ENCODE data around the gene PCDH10. TPM values are rescaled to one million over a fixed set of nuclear protein-coding genes. Genes with fewer than 3 reads are reported as not detected.

PCDH10 gene
- total RNA-seq, 1 experiment from 2014 or later, result not detected

GRCh38 chr4:133160853-133161252, 11.8 kb downstream of the PCDH10 start:
- CTCF ChIA-PET, result no interaction called here
- no TSS peak for BruUV-seq (replicated peaks)
- no peaks in the 10 kb centered on the region for H3K27me3 Mint-ChIP-seq (ENCODE audit: unreplicated experiment)
- no peaks in the 10 kb centered on the region for H3K36me3 Mint-ChIP-seq (ENCODE audit: insufficient read depth, unreplicated experiment)
- DNase-seq, result no peak
- H3K9me3 Mint-ChIP-seq (ENCODE audit: low read depth, unreplicated experiment), result no peaks in the 10 kb centered on the region
- no peak overlapping the region for H3K4me3 Mint-ChIP-seq (ENCODE audit: low read depth, unreplicated experiment)
- intact Hi-C loops (cut with micrococcal nuclease; ENCODE audit: unreplicated experiment), result no loop called here
- H3K4me1 Mint-ChIP-seq (ENCODE audit: low read depth, unreplicated experiment), result no peaks in the 10 kb centered on the region
- no peak for TF ChIP-seq CTCF (IDR thresholded peaks at IDR 0.05; ENCODE audit: unreplicated experiment)
- H3K27ac Mint-ChIP-seq (ENCODE audit: unreplicated experiment), result no peak overlapping the region

GRCh38 chr4:133161570-133162295, 12.6 kb downstream of the PCDH10 start:
- no TSS peak for BruUV-seq (replicated peaks)
- no peak for TF ChIP-seq CTCF (IDR thresholded peaks at IDR 0.05; ENCODE audit: unreplicated experiment)
- no peak overlapping the region for H3K27ac Mint-ChIP-seq (ENCODE audit: unreplicated experiment)
- no peaks in the 10 kb centered on the region for H3K9me3 Mint-ChIP-seq (ENCODE audit: low read depth, unreplicated experiment)
- H3K27me3 Mint-ChIP-seq (ENCODE audit: unreplicated experiment), result no peaks in the 10 kb centered on the region
- no peaks in the 10 kb centered on the region for H3K4me1 Mint-ChIP-seq (ENCODE audit: low read depth, unreplicated experiment)
- intact Hi-C loops (cut with micrococcal nuclease; ENCODE audit: unreplicated experiment), result no loop called here
- DNase-seq, result no peak
- H3K36me3 Mint-ChIP-seq (ENCODE audit: insufficient read depth, unreplicated experiment), result no peaks in the 10 kb centered on the region
- CTCF ChIA-PET, result no interaction called here
- no peak overlapping the region for H3K4me3 Mint-ChIP-seq (ENCODE audit: low read depth, unreplicated experiment)

- H3K27me3 Mint-ChIP-seq (ENCODE audit: unreplicated experiment), result no peaks in the 10 kb centered on the region
- intact Hi-C loops (cut with micrococcal nuclease; ENCODE audit: unreplicated experiment), result no loop called here
- H3K27ac Mint-ChIP-seq (ENCODE audit: unreplicated experiment), result no peak overlapping the region
- H3K36me3 Mint-ChIP-seq (ENCODE audit: insufficient read depth, unreplicated experiment), result no peaks in the 10 kb centered on the region
- TF ChIP-seq CTCF (IDR thresholded peaks at IDR 0.05; ENCODE audit: unreplicated experiment), result no peak
- H3K4me1 Mint-ChIP-seq (ENCODE audit: low read depth, unreplicated experiment), result no peaks in the 10 kb centered on the region
- no peak overlapping the region for H3K4me3 Mint-ChIP-seq (ENCODE audit: low read depth, unreplicated experiment)
- no peak for DNase-seq
- BruUV-seq (replicated peaks), result no TSS peak
- CTCF ChIA-PET, result interaction anchor here (0.5 kb wide), 1 partner anchor 377 kb away, joined by 7 read pairs; no protein-coding TSS in a partner anchor
- H3K9me3 Mint-ChIP-seq (ENCODE audit: low read depth, unreplicated experiment), result no peaks in the 10 kb centered on the region
Measured at GRCh38 chr4:133162941-133163340, 13.8 kb downstream of the PCDH10 start.

GRCh38 chr4:133178956-133179355, 29.9 kb downstream of the PCDH10 start:
- TF ChIP-seq CTCF (IDR thresholded peaks at IDR 0.05; ENCODE audit: unreplicated experiment), result no peak
- intact Hi-C loops (cut with micrococcal nuclease; ENCODE audit: unreplicated experiment), result no loop called here
- Mint-ChIP-seq H3K4me1 (ENCODE audit: low read depth, unreplicated experiment) (no peaks in the 10 kb centered on the region), H3K27ac (ENCODE audit: unreplicated experiment) (no peak overlapping the region), H3K36me3 (ENCODE audit: insufficient read depth, unreplicated experiment) (no peaks in the 10 kb centered on the region), H3K9me3 (ENCODE audit: low read depth, unreplicated experiment) (no peaks in the 10 kb centered on the region), H3K27me3 (ENCODE audit: unreplicated experiment) (no peaks in the 10 kb centered on the region), H3K4me3 (ENCODE audit: low read depth, unreplicated experiment) (no peak overlapping the region)
- CTCF ChIA-PET, result no interaction called here
- DNase-seq, result no peak
- no TSS peak for BruUV-seq (replicated peaks)

All from Calu3 (cell line).